Mesangial cell (primary cell): ENCODE results near the gene INSYN2A. TPM values are rescaled to one million over a fixed set of nuclear protein-coding genes. Genes with fewer than 3 reads are reported as not detected.

Source experiments
- total RNA-seq: library from RNA; depleted of rRNA; stranded (reverse); fragments of >200 nt; gene quantifications from 2 replicates; pipeline ENCODE4 v1.2.3, GENCODE V29; 2015

The INSYN2A gene, protein sequence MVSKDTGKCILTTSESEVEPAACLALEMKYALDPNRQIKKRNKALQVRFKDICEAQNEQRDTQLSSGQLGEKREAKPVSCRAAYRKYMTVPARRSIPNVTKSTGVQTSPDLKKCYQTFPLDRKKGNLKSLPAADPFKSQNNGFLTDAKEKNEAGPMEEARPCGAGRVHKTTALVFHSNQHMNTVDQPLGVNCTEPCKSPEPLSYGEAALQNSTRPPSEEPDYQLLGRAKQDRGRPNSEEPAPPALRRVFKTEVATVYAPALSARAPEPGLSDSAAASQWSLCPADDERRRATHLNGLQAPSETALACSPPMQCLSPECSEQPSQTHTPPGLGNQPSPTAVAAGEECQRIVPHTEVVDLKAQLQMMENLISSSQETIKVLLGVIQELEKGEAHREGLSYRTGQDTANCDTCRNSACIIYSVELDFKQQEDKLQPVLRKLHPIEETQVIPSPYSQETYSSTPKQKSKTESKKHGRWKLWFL
- under 0.01 and 0.33 TPM in 2 replicates for total RNA-seq

GRCh38 chr10:127196282-127197153 is at the start of gene INSYN2A:
Gene INSYN2A (minus strand): TSS chr10:127196591. CDS start chr10:127176395, 20,196 bp downstream.

